ENCODE measurements around the gene CLTA.
A peak's percentile ranks its signal among the peaks of the same experiment; 100 is the strongest.
"Not testable (repeated sequence)": the region's sequence is repeated elsewhere in the genome, so short reads cannot be mapped to it uniquely, and the experiment has no call there.

CLTA gene

DNA sequence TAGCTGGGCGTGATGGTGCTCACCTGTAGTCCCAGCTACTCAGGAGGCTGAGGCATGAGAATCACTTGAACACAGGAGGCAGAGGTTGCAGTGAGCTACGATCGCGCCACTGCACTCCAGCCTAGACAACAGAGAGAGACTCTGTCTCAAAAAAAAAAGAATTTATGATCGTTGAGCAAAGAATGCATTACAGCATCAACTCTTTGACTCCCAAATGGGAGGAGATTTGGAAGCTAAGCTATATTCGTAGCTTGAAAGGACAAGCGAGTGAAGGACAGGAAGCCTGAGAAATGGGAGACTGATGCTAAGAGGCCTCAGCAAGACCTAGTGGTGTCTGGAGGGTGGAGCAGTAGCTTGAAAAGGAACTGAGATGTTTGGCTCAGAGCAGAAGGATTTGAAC, 31.8 kb upstream of the CLTA start:
- no peak for DNase-seq (ENCODE audit: low read depth)

DNA sequence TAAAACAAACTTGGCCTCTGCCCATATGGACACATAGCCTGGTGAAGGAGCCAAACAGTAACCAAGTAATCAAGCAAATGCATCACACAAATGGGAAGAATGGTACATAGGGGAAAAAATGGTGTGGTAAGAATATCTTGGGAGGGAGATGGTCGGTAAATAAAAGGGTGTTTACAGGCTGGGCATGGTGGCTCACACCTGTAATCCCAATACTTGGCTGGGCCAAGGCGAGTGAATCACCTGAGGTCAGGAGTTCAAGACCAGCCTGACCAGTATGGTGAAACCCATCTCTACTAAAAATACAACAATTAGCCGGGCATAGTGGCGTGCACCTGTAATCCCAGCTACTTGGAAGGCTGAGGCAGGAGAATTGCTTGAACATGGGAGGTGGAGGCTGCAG, 31.2 kb upstream of the CLTA start:
- not testable (repeated sequence) for DNase-seq (ENCODE audit: low read depth)

DNA sequence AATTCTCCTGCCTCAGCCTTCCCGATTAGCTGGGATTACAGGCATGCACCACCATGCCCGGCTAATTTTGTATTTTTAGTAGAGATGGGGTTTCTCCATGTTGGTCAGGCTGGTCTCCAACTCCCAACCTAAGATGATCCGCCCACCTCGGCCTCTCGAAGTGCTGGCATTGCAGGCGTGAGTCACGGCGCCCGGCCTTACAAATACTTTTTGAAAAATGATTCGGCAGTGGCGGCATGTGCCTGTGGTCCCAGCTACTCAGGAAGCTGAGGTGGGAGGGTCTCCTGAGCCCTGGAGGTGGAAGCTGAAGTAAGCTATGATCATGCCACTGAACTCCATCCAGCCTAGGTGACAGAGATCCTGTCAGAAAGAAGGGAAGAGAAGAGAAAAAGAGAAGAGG, 30.6 kb upstream of the CLTA start:
- DNase-seq (ENCODE audit: low read depth) = not testable (repeated sequence)

DNA sequence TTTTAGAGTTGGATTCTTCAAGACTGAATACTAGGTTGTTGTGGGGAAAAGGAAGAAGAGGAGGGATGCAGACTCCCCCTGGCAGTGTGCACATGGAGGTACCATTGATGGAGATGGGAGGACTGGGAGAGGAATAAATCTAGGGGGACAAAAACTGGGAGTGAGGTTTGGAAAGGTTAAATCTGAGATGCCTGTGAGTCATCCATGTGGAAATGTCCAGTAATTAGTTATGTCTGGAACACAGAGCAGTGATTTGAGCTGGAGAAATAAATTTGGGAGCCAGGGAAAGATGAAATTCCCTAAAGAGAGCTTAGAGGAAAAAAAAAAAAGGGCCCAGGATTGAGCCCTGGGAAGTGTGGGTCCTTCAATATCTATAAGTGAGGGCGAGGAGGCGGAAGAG, 29.5 kb upstream of the CLTA start:
- DNase-seq (ENCODE audit: low read depth) = no peak

DNA sequence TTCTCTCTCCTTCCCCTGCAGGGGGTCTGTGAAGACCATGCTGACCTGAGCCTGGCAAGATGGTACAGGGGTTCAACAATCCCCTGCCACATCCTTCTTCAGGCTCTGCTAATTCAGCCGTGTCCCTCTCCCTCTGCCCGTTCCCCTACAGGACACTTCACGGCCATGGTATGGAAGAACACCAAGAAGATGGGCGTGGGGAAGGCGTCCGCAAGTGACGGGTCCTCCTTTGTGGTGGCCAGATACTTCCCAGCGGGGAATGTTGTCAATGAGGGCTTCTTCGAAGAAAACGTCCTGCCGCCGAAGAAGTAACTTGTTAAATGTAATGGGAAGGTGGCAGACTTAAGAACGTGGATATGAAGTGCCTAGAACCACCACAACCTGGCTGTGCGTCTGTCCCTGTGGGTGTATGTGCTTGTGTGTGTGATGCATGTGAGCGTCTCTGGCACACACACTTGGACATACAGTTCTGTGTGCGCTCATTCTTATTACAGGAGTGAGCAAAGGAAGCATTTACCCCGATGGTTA, 28.4 kb upstream of the CLTA start:
- DNase-seq (ENCODE audit: low read depth) = no peak

DNA sequence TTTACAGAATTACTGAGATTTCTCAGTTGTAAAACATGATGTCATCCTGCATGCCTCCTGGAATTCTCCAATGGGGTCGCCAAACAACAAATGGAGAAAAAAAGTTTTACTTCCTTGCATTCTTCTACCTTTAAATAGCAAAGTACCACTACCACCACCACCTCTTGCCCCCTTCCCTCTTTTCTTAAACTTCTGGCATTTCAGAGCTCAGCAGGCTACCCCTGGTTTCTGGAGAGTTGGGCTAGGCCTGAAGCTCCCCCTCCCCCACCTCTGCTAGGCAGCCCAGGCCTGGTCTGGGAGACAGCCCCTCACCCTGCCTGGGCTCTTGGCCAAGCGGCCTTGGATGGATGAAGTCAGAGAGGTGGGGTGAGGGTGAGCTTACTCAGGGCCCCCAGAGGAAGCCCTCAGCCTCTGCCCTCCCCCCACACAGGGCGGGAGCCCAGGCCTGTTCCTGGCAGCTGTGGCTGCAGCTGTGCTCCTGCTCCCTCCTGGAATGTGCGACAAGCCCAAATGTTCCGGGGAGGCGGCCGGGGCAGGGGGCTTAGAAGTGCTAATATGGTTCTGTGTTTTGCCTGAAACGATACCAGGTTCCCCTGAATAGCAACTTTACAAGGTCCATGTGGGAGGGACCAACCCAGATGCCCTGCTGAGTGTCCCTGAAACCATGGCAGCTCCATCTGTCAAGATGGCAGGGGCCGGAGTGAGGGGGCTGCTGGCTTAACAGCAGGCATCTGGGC, 27.5 kb upstream of the CLTA start:
- DNase-seq (ENCODE audit: low read depth) = no peak

DNA sequence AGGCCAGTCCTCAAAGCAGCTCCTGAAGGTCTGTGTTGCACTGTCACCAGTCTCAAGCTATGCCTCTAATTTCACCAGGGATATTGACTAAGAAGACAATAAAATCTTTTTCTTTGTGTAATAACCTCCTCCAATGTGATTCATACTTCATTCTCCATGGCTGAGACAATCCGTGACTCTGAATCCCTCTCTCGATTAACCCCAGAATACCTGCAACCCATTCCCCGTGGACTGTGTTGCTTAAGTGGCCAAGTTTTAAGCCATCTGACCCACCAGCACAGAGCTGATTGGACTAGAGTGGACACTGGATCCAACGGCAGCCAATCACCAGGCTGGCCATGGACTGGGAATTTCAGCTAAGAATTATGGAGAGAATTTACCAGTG, 26.9 kb upstream of the CLTA start:
- DNase-seq (ENCODE audit: low read depth) = no peak

DNA sequence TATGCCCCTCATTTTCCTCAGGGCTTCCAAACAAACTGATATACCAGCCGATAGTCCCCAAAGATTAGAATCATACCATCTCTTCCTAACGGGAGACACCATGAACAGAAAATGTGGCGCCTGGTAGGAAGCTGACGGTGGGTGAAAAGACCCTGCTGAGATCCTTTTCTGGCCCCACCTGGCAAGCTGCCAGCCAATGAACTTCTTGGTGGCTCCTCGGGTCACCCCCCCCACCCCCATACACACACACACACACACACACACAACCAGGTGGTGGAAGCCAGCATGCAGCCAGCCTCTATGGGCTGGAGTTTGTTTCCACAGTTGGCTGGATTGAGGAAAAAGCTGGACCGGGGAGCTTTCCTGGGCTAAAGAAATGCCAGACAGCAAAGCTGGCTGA, 26.3 kb upstream of the CLTA start:
- no peak for DNase-seq (ENCODE audit: low read depth)

DNA sequence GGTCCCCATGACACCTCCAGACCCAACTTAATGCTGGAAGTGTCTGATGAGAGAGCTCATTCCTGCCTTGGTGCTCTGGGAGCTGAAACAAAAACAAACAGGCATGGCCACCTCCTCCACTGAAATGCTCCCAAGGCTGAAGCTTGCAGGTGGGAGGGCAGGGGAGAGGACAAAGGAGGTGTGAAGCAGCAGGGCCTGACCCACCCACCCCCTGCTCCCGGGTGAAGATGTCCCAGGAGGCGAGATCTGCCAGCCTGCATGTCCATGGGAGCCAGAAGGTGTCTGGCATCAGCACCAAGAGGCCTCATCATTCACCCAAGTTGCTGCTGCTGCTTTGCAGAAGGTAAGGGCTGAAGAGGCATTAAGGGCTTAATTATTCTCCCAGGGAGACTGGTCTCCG, 25.7 kb upstream of the CLTA start:
- DNase-seq (ENCODE audit: low read depth) = no peak

DNA sequence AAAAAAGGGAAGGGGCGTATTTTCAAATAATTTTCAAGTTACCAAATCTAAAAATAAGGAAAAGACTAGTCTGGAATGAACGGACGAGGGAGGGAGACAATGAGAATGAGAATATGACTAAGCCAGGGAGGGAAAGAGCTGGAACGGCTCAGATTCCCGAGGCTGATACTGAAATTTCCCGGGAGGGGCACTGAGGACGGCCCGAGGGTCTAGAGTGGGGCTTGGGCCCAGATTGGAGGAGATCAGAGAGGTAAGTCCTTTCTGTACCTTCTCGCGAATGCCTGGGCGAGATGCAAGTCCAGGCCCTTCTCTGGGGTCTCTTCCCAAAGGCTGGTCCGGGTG, 24.9 kb upstream of the CLTA start:
- no peak for DNase-seq (ENCODE audit: low read depth)

DNA sequence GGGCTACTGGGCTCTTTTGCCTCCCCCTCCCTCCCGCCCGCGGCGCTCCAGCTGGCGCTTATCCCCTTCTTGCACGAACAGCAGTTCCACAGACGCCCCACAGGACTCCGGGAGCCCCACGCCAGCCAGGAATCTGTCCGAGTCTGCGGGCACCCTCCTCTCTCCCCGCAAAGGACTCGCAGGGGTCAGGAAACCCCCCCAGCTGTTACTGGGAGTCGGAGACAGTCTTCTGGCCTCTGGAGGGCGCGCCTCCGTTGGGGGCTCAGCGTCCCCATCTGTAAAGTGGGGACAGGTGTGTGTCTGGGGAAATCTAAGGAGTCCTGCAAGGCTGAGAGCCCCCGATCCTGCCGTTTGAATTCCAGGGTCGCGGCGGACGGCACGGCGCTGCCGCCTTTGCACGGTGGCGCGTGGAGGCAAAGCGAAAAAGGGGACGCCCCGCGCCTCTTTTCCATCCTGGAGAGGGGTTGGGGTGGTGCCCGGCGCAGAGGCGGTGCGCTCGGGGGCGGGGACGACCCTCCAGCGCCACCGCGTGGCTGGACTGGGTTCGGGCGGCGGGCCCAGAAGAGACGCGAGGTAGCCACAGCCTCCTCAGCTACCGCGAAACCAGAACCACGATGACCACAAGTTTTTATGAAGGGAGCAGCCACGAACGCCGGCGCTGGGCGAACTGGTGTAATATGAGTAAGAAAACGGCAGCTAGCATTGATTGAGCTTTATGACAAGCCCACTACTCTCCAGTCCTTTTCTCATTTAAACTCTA, 24.4 kb upstream of the CLTA start:
- DNase-seq (ENCODE audit: low read depth) = peak; percentile 61

DNA sequence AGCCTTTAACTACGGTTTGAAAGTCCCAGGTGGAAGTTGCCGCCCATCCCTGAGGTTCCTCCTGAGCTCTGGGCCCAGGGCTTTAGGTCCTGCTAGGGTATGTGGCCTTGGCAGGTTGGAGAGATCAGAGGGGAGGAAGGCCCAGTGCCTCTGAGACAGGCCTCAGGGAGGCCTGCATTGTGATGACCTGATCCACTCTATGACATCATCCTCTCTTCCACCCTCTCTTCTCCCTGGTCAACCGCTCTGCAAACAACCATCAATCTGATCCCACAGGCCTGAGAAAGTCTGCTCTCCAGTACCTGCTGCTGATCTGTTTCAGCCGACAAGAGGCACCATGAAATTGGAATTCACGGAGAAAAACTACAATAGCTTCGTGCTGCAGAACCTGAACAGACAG, 21.6 kb upstream of the CLTA start, which contains the start of gene CCIN:
Gene CCIN (plus strand): TSS at position 223 of the 400 bp plus-strand sequence. CDS start 115 bp downstream, at position 338.
- DNase-seq (ENCODE audit: low read depth) = no peak

DNA sequence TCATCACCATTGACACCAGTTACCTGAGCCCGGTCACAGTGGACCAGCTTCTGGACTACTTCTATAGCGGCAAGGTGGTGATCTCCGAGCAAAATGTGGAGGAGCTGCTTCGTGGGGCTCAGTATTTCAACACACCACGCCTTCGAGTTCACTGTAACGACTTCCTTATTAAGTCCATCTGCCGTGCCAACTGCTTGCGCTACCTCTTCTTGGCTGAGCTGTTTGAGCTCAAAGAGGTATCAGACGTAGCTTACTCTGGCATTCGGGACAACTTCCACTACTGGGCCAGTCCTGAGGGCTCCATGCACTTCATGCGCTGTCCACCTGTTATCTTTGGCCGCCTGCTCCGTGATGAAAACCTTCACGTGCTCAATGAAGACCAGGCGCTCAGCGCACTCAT, 21.0 kb upstream of the CLTA start:
- no peak for DNase-seq (ENCODE audit: low read depth)

DNA sequence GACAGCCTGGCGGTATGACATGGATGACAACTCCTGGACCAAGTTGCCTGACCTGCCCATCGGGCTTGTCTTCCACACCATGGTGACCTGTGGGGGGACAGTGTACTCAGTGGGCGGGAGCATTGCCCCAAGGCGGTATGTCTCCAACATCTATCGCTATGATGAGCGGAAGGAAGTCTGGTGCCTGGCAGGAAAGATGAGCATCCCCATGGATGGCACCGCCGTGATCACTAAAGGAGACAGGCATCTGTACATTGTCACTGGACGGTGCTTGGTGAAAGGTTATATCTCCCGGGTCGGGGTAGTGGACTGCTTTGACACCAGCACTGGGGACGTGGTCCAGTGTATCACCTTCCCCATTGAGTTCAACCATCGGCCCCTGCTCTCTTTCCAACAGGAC, 20.2 kb upstream of the CLTA start:
- no peak for DNase-seq (ENCODE audit: low read depth)

DNA sequence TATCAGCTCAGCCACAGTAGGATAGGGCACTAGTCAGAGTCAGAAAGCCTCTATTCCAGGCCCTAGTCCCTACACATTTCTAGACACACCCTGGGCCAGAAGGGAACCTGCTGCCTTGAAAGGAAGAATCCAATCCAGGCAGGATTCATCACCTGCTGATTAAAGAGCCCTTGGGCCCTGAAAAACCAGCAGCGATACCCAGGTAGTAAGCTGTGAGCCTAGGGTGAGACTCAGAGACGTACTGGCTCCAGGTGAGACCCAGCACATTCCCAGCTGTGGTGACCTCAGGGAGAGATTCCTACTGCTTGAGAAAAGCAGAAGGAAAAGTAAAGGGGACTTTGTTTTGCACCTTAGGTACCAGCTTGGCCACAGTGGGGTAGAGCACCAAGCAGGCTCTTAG, 16.9 kb upstream of the CLTA start:
- no peak for DNase-seq (ENCODE audit: low read depth)

DNA sequence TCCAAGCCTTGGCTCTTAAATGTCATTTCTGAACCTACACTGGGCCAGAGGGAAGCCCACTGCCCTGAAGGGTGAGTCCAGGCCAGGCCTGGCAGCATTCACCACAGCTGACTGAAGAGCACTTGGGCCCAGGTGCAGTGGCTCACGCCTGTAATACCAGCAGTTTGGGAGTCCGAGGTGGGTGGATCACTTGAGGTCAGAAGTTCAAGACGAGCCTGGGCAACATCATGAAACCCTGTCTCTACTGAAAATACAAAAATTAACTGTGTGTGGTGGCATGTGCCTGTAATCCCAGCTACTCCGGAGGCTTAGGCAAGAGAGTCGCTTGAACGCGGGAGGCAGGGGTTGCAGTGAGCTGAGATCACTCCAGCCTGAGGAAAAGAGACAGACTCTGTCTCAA, 16.4 kb upstream of the CLTA start:
- DNase-seq (ENCODE audit: low read depth) = no peak

DNA sequence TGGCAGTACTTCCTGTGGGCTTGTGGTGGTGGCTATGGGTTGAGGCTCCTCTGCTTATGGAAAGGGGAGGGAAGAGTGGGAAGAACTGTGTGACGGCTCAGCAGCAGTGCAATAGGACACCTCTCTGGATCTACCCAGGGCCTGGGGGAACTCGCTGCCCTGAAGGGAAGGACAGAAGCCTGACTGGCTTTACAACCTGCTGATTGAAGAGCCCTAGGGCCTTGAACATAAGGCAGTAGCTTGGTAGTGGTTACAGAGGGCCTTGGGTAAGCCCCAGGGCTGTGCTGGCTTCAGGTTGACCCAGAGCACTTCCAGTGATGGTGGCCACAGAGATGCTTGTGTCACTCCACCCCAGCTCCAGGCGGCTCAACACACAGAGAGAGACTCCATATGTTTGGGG, 16.0 kb upstream of the CLTA start:
- DNase-seq (ENCODE audit: low read depth) = no peak

DNA sequence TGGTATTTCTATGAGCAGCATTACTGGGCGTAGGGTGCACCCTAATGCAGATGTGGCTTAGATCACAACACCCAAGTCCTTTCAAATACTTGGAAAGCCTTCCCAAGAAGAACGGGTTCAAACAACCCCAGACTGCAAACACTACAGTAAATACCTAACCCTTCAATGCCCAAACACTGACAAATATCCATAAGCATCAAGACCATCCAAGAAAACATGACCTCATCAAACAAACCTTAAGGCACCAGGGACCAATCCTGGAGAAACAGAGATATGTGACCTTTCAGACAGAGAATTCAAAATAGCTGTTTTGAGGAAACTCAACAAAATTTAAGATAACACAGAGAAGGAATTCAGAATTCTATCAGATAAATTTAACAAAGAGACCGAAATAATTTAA, 15.5 kb upstream of the CLTA start:
- not testable (repeated sequence) for DNase-seq (ENCODE audit: low read depth)

DNA sequence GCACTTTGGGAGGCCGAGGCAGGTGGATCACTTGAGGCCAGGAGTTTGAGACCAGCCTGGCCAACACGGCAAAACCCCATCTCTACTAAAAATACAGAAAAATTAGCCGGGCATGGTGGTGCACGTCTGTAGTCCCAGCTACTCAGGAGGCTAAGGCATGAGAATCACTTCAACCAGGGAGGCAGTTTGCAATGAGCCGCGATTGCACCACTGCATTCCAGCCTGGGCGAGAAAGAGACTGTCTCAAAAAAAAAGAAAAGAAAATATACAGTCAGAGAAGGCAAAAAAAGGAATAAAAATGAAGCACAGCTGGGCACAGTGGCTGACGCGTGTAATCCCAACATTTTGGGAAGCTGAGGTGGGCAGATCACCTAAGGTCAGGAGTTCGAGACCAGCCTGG, 14.2 kb upstream of the CLTA start:
- not testable (repeated sequence) for DNase-seq (ENCODE audit: low read depth)

DNA sequence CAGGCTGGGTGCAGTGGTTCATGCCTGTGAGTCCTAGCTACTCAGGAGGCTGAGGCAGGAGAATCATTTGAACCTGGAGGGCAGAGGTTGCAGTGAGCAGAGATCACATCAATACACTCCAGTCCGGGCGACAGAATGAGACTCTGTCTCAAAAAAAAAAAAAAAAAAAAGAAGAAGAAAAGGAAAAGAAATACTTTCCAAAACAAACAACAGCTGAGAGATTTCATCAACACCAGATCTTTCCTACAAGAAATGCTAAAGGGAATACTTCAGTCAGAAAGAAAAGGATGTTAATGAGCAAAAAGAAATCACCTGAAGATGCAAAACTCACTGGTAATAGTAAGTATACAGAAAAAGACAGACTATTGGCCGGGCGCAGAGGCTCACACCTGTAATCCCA, 13.2 kb upstream of the CLTA start:
- DNase-seq (ENCODE audit: low read depth) = no peak

DNA sequence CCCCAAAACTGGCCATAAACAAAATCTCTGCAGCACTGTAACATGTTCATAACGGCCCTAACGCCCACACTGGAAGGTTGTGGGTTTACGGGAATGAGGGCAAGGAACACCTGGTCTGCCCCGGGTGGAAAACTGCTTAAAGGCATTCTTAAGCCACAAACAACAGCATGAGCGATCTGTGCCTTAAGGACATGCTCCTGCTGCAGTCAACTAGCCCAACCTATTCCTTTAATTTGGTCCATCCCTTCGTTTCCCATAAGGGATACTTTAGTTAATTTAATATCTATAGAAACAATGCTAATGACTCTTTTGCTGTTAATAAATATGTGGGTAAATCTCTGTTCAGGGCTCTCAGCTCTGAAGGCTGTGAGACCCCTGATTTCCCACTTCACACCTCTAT, 10.5 kb upstream of the CLTA start:
- DNase-seq (ENCODE audit: low read depth) = not testable (repeated sequence)

DNA sequence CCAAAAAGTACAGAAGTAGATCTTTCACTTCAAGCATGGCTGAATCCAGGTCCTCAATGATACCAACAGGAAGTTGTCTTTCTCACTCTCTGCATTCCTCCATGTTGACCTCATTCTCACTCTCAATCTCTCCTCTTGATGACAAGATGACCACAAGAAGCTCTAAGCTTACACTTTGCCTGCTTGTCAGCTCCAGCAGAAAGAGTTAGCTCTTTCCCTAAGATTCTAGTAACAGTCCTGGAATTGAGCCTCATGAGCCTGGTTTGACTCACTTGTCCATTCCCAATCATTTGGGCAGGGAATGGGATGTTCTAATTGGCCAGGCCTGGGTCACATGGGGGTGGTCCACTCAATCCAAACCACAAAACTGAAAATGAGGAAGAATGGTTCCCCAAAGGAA, 3.3 kb upstream of the CLTA start:
- DNase-seq (ENCODE audit: low read depth) = no peak

DNA sequence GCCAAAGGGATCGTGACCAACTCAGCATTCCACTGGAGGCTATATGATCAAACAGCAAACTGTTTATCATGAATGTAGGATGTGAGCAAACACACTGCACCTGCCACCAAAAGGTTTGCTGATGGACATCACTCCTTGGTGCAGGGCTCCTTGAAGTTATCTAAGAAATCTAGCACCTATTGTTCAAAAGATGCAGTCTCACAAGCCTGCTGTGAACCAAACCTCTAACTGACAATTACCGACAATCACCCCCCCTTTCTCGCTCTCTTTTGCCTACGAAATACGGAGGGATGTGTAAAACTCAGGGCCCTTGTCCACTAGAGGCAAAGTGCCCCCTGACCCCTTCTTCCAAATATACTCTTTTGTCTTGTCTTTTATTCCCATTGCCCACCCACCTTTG, 2.5 kb upstream of the CLTA start:
- no peak for DNase-seq (ENCODE audit: low read depth)

DNA sequence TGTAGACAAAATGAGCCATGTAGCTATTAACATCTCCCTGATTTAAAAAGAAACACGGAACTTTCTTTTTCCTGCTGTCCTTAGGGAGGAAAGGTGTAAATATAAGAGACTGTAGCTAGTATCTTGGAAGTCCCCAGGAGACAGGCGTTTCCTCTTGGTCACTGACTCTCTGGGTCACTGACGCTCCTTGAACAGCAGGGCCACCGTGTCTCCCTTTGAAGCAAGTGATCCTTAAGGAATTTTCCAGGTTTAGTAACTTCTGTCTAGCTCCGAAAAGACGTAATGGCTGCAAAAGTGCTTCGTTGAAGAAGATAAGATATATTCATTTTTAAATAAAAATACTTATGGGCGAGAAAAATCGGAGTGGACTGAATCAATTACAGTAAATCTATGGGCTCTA, 745 bp upstream of the CLTA start:
- DNase-seq (ENCODE audit: low read depth) = no peak

Measured in T-helper 22 cell (primary cell).